ENCODE results near the gene CMKLR1. TPM values are rescaled to one million over a fixed set of nuclear protein-coding genes. Genes with fewer than 3 reads are reported as not detected.
A peak's percentile ranks its signal among the peaks of the same experiment; 100 is the strongest.

CMKLR1 gene
- polyA plus RNA-seq, 1 of the 3 experiments (the other 2 are of a cell fraction): 0.15 TPM

GRCh38 chr12:108313606-108314351 is 25.3 kb downstream of the CMKLR1 start:
- H3K36me3 ChIP-seq (replicated peaks in 1 of 2; ENCODE audit: control insufficient read depth in 1 of 2, insufficient read depth in 2 of 2, low read length in 1 of 2): no peaks in the 10 kb centered on the region
- H4K20me1 ChIP-seq (ENCODE audit: insufficient read depth): no peaks in the 10 kb centered on the region
- no peaks in the 10 kb centered on the region for H3F3A ChIP-seq (replicated peaks; ENCODE audit: insufficient read depth)
- TF ChIP-seq JUND (IDR thresholded peaks at IDR 0.05): no peak
- TF ChIP-seq RXRA (IDR thresholded peaks at IDR 0.05; ENCODE audit: borderline replicate concordance, low read depth): no peak
- no peak for TF ChIP-seq IRF3 (IDR thresholded peaks at IDR 0.05; ENCODE audit: low read depth, low read length)
- TF ChIP-seq ZBTB33 (IDR thresholded peaks at IDR 0.05; ENCODE audit: borderline replicate concordance, low read depth): no peak
- no peak for TF ChIP-seq TAF1 (IDR thresholded peaks at IDR 0.05; ENCODE audit: borderline replicate concordance, low read depth, low read length)
- TF ChIP-seq ELF1 (IDR thresholded peaks at IDR 0.05): no peak
- TF ChIP-seq NRF1 (IDR thresholded peaks at IDR 0.05; ENCODE audit: low read depth, low read length): no peak
- no peak for TF ChIP-seq GABPA (IDR thresholded peaks at IDR 0.05; ENCODE audit: low read depth)
- TF ChIP-seq EP300 (IDR thresholded peaks at IDR 0.05; ENCODE audit: borderline replicate concordance in 1 of 2, low read depth in 1 of 2, low read length in 1 of 2): no peak
- no peak for TF ChIP-seq PBX3 (IDR thresholded peaks at IDR 0.05)
- TF ChIP-seq GATA2 (CRISPR knock-in tag; IDR thresholded peaks at IDR 0.05): no peak
- no peak for TF ChIP-seq EZH2phosphoT487 (IDR thresholded peaks at IDR 0.05; ENCODE audit: borderline replicate concordance, low read depth)
- TF ChIP-seq RAD21 (IDR thresholded peaks at IDR 0.05; ENCODE audit: low read length): no peak
- TF ChIP-seq SMC3 (IDR thresholded peaks at IDR 0.05; ENCODE audit: low read depth, low read length): no peak
- TF ChIP-seq FOSL2 (IDR thresholded peaks at IDR 0.05; ENCODE audit: borderline replicate concordance, low read depth): no peak
- TF ChIP-seq YY1 (IDR thresholded peaks at IDR 0.05; ENCODE audit: low read depth): no peak
- no peak for TF ChIP-seq TCF12 (IDR thresholded peaks at IDR 0.05)
- no peak for TF ChIP-seq MAX (IDR thresholded peaks at IDR 0.05; ENCODE audit: low read depth)
- TF ChIP-seq RFX5 (IDR thresholded peaks at IDR 0.05; ENCODE audit: low read length): no peak
- TF ChIP-seq USF2 (IDR thresholded peaks at IDR 0.05; ENCODE audit: borderline replicate concordance, low read depth, low read length): no peak
- no peak overlapping the region for H3K9ac ChIP-seq
- ChIA-PET POLR2A (no interaction called here), CTCF (interaction anchor here (0.8 to 4.4 kb wide), 12 partner anchors 8 to 144 kb away, joined by 3 to 23 read pairs (median 4); no protein-coding TSS in a partner anchor)
- 25% methylated on average over 7 of the region's 7 CpGs for WGBS (ENCODE audit: low lambda C conversion rate)
- H3K4me1 ChIP-seq (ENCODE audit: control insufficient read depth in 1 of 2, insufficient read depth in 2 of 2, low read depth in 1 of 2, low read length in 1 of 2): peaks cover 0 to 57% of the 10 kb centered on the region in 2 experiments; a peak in 2 of 4 replicates
- no peaks in the 10 kb centered on the region for H3K9me3 ChIP-seq
- H3K27ac ChIP-seq (ENCODE audit: low read depth in 2 of 2, low read length in 1 of 2): peak overlapping the region in 1 of 2 experiments; percentile 97; a peak in 2 of 4 replicates
- H3K4me3 ChIP-seq (ENCODE audit: low read depth in 2 of 2, low read length in 1 of 2): no peak overlapping the region
- peak; percentile 41 for DNase-seq
- no peaks in the 10 kb centered on the region for H3K79me2 ChIP-seq (ENCODE audit: insufficient read depth)
- no peaks in the 10 kb centered on the region for H3K27me3 ChIP-seq (ENCODE audit: insufficient read depth)
- H2AFZ ChIP-seq (ENCODE audit: low read depth): no peak overlapping the region
- no peaks in the 10 kb centered on the region for H3K9me2 ChIP-seq
- H3K4me2 ChIP-seq: no peak overlapping the region

Measured in SK-N-SH (cell line).